ENCODE results near the gene HDAC5.

DNA sequence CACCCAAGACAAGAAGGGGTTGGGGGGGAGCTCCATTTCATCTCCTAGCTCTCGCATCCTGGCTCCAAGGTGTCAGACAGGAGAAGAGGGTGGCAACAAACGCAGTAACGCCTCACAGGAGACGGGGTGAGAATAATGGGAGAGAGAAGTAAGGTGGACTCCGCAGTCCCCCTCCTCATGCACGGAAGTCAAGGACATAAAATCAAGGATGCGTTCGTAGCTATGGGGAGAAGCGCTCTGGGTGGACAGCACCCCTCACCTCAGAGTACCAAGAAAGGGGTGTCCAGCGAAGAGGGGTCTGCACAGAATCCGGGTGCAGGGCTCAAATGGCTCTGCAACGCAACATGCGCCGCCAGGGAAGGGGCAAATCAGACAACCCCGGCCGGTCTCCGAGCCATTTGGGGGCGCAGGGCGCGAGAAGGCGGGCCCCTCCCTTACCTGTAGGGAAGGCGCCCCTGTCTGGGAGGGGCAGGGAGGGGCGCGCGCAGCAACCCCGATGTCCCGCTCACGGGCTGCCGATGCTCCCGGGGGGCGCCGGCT, 555 bp downstream of the HDAC5 start:
- TF ChIP-seq, protein P1, sequence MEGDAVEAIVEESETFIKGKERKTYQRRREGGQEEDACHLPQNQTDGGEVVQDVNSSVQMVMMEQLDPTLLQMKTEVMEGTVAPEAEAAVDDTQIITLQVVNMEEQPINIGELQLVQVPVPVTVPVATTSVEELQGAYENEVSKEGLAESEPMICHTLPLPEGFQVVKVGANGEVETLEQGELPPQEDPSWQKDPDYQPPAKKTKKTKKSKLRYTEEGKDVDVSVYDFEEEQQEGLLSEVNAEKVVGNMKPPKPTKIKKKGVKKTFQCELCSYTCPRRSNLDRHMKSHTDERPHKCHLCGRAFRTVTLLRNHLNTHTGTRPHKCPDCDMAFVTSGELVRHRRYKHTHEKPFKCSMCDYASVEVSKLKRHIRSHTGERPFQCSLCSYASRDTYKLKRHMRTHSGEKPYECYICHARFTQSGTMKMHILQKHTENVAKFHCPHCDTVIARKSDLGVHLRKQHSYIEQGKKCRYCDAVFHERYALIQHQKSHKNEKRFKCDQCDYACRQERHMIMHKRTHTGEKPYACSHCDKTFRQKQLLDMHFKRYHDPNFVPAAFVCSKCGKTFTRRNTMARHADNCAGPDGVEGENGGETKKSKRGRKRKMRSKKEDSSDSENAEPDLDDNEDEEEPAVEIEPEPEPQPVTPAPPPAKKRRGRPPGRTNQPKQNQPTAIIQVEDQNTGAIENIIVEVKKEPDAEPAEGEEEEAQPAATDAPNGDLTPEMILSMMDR (conservative IDR thresholded peaks at IDR 0.05; ENCODE audit: low read depth, low read length), result no peak
- no peak for TF ChIP-seq EZH2 (IDR thresholded peaks at IDR 0.05; ENCODE audit: borderline replicate concordance, low read depth, low read length, poor library complexity, severe bottlenecking)
